ENCODE results near the gene MAP3K6.
"Not testable (repeated sequence)": the region's sequence is repeated elsewhere in the genome, so short reads cannot be mapped to it uniquely, and the experiment has no call there.

Gene MAP3K6, protein sequence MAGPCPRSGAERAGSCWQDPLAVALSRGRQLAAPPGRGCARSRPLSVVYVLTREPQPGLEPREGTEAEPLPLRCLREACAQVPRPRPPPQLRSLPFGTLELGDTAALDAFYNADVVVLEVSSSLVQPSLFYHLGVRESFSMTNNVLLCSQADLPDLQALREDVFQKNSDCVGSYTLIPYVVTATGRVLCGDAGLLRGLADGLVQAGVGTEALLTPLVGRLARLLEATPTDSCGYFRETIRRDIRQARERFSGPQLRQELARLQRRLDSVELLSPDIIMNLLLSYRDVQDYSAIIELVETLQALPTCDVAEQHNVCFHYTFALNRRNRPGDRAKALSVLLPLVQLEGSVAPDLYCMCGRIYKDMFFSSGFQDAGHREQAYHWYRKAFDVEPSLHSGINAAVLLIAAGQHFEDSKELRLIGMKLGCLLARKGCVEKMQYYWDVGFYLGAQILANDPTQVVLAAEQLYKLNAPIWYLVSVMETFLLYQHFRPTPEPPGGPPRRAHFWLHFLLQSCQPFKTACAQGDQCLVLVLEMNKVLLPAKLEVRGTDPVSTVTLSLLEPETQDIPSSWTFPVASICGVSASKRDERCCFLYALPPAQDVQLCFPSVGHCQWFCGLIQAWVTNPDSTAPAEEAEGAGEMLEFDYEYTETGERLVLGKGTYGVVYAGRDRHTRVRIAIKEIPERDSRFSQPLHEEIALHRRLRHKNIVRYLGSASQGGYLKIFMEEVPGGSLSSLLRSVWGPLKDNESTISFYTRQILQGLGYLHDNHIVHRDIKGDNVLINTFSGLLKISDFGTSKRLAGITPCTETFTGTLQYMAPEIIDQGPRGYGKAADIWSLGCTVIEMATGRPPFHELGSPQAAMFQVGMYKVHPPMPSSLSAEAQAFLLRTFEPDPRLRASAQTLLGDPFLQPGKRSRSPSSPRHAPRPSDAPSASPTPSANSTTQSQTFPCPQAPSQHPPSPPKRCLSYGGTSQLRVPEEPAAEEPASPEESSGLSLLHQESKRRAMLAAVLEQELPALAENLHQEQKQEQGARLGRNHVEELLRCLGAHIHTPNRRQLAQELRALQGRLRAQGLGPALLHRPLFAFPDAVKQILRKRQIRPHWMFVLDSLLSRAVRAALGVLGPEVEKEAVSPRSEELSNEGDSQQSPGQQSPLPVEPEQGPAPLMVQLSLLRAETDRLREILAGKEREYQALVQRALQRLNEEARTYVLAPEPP (N-terminal part only)

DNA sequence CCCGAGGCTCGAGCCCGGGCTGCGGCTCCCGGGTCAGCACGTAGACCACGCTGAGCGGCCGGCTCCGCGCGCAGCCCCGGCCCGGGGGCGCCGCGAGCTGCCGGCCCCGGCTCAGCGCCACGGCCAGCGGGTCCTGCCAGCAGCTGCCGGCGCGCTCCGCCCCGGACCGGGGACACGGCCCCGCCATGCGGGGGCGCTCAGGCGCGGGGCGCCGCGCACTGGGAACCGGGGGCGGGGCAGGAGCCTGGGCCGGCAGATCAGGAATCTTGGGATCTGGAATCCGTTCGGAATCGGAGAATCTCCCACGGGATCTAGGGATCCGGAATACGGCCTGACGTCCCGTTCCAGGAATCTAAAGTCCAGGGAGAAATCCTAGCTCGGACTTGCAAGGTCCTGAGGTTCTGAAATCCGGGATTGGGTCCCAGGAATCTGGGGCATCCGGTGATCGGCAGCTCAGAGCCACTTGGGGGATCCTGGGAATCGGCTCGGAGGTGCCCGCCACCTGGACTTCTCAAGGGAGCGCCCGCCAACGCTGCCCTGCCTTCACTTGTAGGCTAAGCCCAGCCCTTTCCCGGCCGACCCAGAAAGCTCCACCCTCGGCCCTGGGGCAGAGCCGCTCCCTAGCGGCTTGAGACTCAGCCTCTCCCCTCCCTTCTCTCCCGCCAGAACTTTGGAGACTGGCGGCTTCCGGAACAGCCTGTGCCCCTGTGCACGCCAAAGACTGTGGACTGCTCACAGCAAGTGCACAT is at the start of gene MAP3K6:
Gene MAP3K6, minus strand, starts transcription at position 551 of the 749 bp plus-strand sequence. Its CDS starts 364 bp downstream, at position 187.
- DNase-seq, result peak; percentile 74

DNA sequence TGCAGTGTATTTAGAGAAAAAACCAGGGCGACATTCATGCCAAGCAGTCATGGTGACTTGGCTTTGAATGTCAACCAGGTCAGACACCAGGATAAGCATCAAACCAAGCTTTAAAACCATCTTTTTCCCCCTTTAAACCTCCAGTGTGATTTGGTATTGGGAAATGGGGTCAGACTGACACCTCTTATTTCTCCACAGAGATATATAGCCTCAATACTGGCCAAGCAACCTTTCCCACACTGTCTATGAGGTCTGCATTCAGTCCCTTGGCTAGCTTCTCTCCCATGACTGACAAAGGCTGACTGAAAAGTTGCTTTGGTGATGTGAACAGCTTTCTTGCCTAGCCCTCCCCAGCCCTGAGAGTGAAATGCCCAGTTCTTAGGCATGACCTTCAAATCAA is 47.3 kb upstream of the MAP3K6 start:
- no peak for DNase-seq

DNA sequence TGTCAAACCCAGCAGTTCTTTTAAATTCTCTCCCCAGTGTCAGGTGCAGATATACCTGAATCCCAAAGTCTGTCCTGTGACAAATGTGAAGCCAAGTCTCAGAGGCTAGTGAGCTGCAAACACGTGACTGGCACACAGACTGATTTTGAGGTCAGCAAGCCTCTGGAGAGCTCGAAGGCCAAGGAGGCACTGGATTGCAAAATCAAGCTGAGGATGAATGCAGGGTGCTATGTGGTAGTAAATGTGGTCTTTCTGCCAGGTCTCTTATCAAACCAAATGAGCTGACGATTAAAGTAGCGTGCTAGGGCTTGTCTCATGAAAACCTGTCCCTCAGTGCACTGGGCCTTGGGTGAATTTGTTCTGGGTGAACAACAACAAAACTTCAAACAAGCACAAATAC is 46.2 kb upstream of the MAP3K6 start:
- no peak for DNase-seq

DNA sequence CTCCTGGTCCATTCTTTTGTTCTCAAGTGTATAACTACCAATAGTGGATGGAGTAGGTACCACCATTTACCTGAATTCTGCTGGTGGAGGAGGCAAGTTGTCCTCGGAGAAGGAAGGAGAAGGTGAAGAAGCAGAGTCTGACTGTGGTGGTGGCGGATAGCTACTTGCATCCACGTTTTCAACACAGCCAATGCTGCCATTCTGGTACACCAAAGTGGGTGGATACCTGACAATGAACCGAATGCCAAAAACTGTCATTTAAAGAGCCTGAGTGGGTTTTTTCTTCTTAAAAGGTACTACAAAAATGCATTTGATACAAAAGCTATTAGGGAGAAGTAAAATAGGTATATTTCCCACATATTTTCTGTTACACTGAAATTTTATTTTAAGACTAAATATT is 45.7 kb upstream of the MAP3K6 start:
- DNase-seq, result no peak

DNA sequence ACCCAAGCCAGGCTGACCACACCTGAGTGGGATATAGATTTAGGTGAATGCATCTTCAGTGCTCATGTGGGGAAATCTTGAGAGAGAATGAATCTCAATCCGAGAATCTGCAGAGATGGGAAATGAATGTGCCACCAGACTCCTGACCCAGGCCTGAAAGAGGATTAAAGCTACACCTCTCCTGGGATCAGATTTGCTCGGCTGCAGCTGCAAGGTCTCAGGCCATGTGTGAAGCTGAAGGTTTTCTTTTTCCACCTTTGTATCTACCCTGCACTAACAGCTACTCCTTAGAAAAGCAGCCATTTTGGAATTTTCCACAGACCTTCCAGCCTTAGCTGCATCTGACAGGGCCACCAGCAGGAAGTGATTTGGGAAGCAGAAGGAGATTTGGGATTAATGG is 43.9 kb upstream of the MAP3K6 start:
- DNase-seq, result no peak

DNA sequence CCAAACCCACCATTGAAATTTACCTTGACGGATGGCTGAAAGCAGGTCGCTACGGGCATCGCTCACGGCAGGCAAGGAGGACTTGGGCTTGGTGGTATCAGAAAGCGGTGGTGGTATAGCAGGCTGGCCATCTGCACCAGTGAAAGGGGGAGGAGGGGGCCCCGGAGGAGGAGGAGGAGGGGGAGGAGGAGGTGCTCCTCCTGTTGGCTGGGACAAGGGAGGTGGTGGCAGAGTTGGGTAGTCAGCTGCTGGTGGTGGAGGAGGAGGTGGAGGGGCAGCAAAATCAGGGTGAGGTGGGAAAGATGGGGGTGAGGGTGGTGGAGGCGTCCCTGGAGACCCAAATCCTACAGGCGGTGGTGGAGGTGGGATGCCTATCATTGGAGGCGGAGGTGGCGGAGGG is 42.9 kb upstream of the MAP3K6 start:
- no peak for DNase-seq

DNA sequence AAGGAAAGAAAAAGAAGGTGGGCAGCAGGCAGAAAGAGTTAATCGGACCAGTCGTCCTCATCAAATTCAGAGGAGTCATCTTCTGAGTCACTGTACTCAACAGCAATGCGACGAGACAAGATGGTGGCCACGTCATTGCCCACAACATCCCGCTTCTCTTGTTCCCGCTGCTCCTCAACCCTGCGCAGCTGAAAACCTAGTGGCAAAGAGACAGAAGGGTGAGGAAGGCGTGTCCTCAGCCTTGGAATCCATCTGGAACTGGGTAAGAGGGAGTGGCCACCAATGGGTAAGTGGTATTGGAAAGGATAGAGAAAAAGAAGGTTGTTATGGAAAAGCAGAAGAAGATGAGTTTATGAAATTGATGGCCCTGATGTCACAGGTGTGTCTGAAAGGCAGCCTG is 41.4 kb upstream of the MAP3K6 start:
- DNase-seq, result peak; percentile 31

DNA sequence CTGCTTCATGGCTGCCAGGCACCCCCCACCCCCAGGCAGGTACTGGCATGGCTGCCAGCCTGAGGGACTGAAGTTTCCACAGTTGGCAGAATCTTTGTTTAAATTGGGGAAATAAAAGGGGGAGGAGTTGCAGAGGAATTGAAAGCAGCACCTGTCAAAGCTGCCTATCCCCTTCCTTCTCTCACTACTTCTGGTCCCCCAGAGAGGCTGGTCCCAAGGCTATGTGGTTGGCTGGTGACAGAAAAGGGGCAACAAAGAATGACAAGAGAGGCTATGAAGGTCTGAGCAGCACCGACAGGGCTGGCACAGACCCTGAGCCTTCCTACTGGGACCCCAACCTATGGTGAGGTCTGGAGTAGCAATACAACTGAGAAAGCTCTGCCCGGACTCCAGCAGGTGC is 40.0 kb upstream of the MAP3K6 start:
- not testable (repeated sequence) for DNase-seq

DNA sequence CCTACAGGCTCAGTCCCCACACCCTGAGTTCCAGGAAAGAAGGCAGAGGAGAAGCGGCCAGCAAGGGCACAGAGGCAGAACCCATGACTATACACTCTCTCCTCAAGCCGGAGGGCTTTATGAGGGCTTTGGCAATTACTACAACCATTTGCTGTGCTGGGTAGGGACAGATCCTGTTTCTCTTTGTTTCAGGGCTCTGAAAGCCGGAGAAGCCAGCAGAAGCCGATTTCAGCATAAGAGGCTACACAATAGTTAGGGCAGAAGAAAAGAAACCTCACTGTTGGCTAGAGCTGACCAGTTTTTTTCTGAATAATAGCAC is 39.6 kb upstream of the MAP3K6 start:
- DNase-seq, result no peak

DNA sequence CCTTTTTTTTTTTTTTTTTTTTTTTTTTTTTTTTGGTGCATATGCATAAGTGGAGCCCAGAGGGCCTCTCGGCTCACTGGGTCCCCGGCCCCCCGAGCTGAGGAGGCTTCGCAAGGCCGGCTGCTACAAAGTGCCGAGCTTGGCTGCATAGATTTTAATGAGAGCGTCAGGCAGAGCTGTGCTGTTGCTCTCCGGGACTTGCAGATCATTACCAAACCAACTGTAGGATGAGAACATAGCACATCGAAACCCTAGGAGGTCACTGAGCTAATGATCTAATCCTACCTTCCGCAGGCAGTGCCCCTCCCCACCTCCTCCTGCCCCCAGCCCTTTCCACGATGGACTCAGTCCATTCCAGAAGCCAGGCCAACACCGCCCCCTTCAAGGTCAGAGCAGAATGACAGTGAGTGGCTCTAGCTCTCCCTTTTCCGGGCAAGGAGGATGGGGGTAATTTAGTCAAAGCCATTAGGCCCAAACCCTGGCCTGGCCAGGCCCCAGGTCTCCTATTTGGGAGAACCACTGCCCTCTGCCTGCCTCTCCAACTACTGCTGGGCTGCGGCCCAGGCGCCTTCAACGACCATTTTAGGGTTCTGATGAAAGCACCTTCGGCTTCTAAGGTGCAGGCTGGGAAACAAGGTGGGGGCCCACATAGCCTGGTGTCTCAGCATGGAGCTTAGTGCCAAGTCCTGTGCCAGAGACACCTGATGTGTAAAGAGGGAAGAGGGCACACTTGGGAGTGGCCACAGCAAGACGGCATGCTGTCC is 39.0 kb upstream of the MAP3K6 start:
- not testable (repeated sequence) for DNase-seq

DNA sequence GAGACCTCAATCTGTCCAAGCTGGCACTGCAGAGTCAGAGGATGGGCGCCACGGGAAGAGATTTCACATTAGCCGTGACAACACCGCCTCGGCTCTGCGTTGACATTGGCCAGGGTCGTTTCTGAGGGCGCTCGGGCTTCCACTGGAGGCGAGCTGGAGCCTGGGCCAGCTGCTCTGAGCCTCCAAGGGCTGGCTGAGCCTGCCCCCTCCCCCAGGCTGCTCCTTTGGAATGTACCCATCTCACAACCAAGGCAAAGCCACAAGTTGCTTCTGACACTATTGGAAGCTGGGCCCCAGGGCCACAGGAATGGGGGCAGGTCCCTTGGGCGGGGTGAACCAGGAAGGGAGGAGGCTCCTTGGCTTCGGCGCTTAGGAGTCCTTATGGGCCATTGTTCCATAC is 38.3 kb upstream of the MAP3K6 start:
- no peak for DNase-seq

DNA sequence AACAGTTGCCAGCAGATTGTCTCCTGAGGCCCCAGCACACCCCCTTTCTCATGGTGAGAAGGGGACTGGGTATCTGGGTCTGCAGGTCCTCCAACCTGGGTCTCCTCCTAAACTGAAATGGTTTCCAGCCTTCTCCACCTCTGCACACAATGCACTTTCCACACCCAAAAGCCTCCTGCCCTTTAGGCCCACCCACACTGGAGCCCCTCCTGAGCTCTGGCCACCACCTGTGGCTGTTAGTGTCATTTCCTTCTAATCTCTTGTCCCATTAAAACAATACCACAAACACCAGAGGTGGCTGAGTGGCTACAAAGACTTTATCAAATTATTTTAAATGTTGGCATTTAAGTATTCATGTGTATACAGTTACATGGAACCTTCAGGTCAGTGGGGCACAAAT is 37.2 kb upstream of the MAP3K6 start:
- no peak for DNase-seq

DNA sequence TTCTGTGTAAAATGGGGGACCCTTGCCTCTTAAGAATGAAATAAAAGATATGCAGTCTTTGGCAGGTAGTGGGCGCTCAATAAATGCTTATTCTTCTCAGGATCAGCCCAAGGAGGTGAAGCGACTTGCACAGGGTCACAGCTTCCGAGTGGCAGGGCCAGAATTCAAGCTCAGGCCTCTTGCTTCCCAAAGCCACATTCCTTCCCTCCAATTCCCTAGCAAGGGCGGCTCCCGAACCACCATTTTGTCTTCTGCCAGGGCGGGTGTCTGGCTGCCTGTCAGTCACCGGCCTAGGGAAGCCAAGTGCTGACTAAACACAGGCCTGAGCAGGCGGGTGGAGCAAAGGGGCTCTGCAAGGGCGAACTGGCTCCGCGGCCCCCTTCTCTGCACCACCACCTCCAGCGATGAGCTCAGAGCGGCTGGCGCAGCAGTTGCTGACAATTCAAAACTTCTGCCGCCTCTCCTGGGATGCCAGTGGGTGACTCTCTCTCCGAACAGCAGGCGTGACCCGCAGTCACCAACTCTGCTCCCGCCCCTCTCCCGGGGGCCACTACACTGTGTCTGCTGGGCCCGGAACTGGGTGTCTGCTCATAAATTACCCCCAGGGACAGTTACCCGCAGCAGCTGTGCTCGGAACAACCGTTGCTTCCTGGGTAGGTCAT is 36.4 kb upstream of the MAP3K6 start:
- peak; percentile 51 for DNase-seq

DNA sequence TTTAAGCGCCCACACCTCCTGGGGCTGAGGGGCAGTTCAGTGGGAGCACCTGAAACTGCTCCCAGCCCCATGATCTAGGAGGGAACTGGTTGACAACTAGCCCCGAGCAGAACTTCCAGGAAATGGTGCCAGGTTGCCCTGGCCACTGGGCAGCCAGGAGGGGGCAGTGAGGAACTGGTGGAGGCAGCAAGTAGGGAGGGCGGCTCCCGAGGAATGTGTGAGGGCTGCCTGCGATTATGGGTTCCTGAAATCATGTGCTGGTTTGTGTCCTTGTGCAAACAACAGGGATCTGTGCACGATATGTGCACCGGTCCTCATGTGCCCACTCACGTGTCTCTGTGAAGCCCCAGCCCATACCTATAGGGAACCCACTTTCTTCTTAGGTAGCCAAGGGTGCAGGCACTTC is 35.6 kb upstream of the MAP3K6 start:
- DNase-seq, result peak; percentile 31

DNA sequence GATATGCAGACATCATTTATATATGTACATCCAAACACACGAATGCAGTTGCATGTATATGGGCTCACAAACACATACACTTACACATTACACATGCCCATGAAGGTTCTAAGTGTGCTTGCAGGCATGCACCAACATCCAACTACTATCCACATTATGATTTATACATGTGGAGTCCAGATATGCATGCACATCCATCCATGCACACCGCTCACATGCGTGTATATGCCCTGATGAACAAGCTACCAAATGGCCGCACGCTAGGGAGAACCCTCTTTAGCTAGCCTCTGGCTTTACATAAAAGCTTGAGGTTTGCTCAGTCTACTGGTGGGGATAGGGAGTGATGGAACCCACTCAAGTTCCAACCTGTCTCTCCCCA is 34.2 kb upstream of the MAP3K6 start:
- DNase-seq, result no peak

DNA sequence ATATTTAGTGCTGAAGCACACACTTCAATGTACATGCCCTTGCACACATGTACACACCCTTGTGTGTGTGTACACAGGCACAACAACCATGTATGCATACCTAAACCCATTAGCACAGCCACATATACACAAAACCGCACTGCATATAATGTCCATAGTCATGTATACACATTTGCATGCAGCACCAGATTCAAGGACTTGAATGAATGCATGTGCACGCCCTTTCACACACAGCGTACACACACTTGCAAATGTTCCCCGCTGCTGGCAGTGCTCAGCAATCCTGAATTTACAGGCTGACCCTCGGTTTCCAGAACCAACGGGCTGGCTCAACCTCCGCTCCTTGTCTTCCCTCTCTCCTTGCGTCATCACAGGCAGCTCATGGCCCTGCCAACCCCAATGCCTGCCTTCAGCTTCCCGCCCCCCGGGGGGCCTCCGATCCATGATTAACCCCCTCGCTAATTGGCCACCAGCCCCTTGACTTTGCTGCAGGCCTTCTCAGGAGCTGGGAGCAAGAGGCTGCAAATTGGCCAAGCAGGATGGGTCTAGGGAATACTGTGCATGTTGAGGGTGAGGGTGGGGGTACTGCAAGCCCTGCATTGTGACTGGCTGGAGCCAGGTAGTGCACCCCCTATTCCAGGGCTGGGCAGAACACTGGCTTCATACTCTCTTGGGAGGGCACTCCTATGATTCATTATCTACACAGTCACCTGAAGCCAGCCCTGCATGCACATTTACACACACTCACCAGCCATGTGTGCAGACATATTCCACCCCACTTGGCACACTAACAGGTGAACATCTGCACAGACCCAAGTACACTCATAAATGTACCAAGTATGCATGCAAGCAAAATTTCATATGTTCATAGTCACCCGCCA is 33.6 kb upstream of the MAP3K6 start:
- DNase-seq, result no peak

DNA sequence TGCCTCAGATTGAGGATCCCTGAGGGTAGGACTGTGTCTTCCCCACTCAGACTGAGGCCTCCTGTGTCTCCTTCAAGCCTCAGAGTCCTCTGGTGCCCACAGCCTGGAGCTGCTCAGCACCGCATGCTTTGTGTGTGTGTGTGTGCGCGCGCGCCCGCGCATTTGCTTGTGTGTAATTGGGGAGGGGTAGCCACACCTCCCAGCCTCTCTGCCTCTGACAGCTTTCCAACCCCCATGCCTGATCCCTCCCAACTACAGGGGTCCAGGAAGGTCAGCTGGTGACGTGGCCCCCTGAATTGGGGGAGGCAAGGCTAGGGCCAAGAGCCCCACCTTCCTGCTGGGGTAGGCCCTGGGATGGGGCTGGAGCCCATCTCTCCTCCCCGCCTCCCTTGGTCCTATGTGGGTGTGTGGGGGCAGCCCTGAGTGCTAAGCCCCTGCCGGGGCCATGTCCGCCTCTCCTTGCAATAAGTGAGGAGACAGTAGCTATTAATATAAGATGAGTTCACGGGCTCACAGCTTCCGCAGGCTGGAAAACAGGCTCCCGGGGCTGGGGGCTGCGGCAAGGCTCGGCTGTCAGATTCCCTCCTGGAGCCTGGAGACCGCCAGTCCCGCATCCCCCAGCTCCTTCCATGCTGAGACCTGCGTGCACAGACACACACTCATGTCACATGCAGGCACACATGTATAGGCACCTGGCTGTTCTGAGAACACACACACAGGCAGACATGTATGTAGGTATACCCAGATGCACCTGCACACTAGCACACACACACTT is 32.7 kb upstream of the MAP3K6 start:
- no peak for DNase-seq

DNA sequence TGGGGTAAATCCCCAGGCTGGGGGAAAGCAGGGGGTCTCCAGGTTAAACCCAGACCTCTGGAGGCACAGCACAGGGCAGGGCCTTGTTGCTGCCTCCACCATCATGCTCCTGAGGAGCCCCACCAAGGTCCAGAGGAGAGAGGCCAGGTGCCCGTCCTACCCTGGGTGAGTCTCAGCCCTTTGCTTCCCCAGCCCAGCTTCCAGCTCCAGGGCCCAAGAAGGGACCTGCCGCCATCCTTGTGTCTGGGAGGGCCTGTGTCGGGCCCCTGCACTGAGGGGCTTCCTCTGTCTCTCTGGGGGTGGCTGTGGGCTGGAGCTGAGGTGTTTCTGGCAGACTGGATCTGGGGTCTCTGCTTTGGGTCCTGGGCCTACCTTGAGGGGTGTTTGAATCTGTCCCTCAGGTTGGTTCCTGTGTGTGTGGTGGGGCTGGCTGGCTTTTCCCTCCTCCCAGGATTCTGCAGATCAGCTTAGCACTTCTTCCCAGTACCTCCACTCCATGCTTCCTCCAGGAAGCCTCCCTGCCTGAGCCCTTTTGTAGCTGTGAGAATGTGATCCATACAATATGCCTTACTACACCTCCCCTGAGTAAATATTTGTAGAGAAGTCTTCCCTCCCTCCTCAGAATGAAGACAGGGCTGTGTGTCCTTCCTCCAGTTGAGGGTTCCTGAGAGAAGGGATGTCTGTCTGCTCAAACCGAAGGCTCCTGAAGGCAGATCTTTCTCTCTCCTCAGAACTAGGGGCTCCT is 31.8 kb upstream of the MAP3K6 start:
- no peak for DNase-seq

DNA sequence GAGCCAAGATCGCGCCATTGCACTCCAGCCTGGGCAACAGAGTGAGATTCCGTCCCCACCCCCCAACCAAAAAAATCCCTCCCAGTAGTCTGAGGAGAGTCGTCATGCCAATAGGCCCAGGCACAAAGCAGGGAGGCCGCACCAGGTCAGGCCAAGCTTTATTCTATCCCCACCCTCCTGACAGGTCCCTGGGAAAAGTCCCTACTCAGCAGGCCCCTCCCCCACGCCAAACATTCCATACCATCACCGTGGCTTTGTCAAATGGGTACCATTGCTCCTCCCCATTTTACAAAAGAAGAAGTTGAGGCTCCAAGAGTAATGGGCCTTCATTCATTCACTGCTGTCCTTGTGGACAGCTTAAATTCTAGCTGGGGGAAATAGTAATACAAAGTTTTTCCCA is 31.0 kb upstream of the MAP3K6 start:
- no peak for DNase-seq

All from HCEC 1CT (cell line).